H9 (cell line): ENCODE data around the gene GNA15. TPM values are rescaled to one million over a fixed set of nuclear protein-coding genes. Genes with fewer than 3 reads are reported as not detected.

Experiments used
- DNase-seq: peaks from one replicate; pipeline ENCODE4 v3.0.0-alpha.2; 2017
- H2AFZ ChIP-seq: one replicate; pipeline ENCODE4 v1.6.1; 2013; ENCODE audit warnings: mild to moderate bottlenecking, low read length, control low read depth, moderate library complexity
- H2AK5ac ChIP-seq: 2 replicates; pipeline ENCODE4 v1.6.1; 2013; ENCODE audit warnings: low read length, control low read depth, mixed read lengths; ENCODE audit not compliant: insufficient read length
- H2BK120ac ChIP-seq: one replicate; pipeline ENCODE4 v1.6.1; 2013; ENCODE audit warnings: low read depth, mild to moderate bottlenecking, low read length, control low read depth, inconsistent platforms; ENCODE audit not compliant: poor library complexity, severe bottlenecking
- H2BK12ac ChIP-seq: 2 replicates; pipeline ENCODE4 v1.6.1; 2013; ENCODE audit warnings: low read length, control low read depth, mixed read lengths, low read depth; ENCODE audit not compliant: insufficient read length
- H2BK15ac ChIP-seq: 2 replicates; pipeline ENCODE4 v1.6.1; 2013; ENCODE audit warnings: low read depth, low read length, control low read depth
- H2BK20ac ChIP-seq: one replicate; pipeline ENCODE4 v1.6.1; 2013; ENCODE audit warnings: low read depth, mild to moderate bottlenecking, low read length, control low read depth, inconsistent platforms; ENCODE audit not compliant: poor library complexity, severe bottlenecking
- H2BK5ac ChIP-seq: 2 replicates; pipeline ENCODE4 v1.6.1; 2013; ENCODE audit warnings: low read length, control low read depth, mixed read lengths; ENCODE audit not compliant: insufficient read length
- H3K14ac ChIP-seq: 2 replicates; pipeline ENCODE4 v1.6.1; 2013; ENCODE audit warnings: low read length, control low read depth; ENCODE audit not compliant: insufficient read depth
- H3K18ac ChIP-seq: 2 replicates; pipeline ENCODE4 v1.6.1; 2013; ENCODE audit warnings: low read depth, mild to moderate bottlenecking, mixed read lengths, low read length, control low read depth; ENCODE audit not compliant: insufficient read length
- H3K23ac ChIP-seq: 2 replicates; pipeline ENCODE4 v1.6.1; 2013; ENCODE audit warnings: low read length, control low read depth, mixed read lengths, low read depth; ENCODE audit not compliant: insufficient read length
- H3K23me2 ChIP-seq: 2 replicates; pipeline ENCODE4 v1.6.1; 2013; ENCODE audit warnings: low read depth, mild to moderate bottlenecking, mixed read lengths, low read length, control low read depth; ENCODE audit not compliant: insufficient read length, poor library complexity, severe bottlenecking
- H3K27ac ChIP-seq: 2 replicates; pipeline ENCODE4 v1.5.1; 2013; ENCODE audit warnings: low read length, control low read depth, mixed read lengths, low read depth; ENCODE audit not compliant: insufficient read length
- H3K27me3 ChIP-seq: 2 replicates; pipeline ENCODE4 v1.6.1; 2013; ENCODE audit warnings: low read length, control low read depth, inconsistent platforms; ENCODE audit not compliant: insufficient read depth
- H3K4ac ChIP-seq: 2 replicates; pipeline ENCODE4 v1.6.1; 2013; ENCODE audit warnings: low read depth, mild to moderate bottlenecking, control low read depth, inconsistent platforms, low read length, moderate library complexity
- H3K4me1 ChIP-seq: 2 replicates; pipeline ENCODE4 v1.6.1; 2013; ENCODE audit warnings: low read length, control low read depth, inconsistent platforms; ENCODE audit not compliant: insufficient read depth
- H3K4me2 ChIP-seq: 2 replicates; pipeline ENCODE4 v1.6.1; 2013; ENCODE audit warnings: low read length, control low read depth, mixed read lengths; ENCODE audit not compliant: insufficient read length, insufficient read depth
- H3K56ac ChIP-seq: 2 replicates; pipeline ENCODE4 v1.6.1; 2013; ENCODE audit warnings: low read depth, mild to moderate bottlenecking, mixed read lengths, low read length, control low read depth; ENCODE audit not compliant: insufficient read length
- H3K79me1 ChIP-seq: 2 replicates; pipeline ENCODE4 v1.6.1; 2013; ENCODE audit warnings: low read depth, mild to moderate bottlenecking, moderate library complexity, low read length, control low read depth, inconsistent platforms; ENCODE audit not compliant: insufficient read depth, poor library complexity, severe bottlenecking
- H3K79me2 ChIP-seq: 2 replicates; pipeline ENCODE4 v1.6.1; 2013; ENCODE audit warnings: low read length, control low read depth, inconsistent platforms; ENCODE audit not compliant: insufficient read depth
- H3K9ac ChIP-seq: 2 replicates; pipeline ENCODE4 v1.6.1; 2013; ENCODE audit warnings: low read length, control low read depth, mixed read lengths; ENCODE audit not compliant: insufficient read length; ENCODE audit errors: extremely low read depth
- H3K9me3 ChIP-seq: one replicate; pipeline ENCODE4 v1.6.1; 2013; ENCODE audit warnings: low read depth, low read length, inconsistent platforms; ENCODE audit not compliant: control insufficient read depth
- H3T11ph ChIP-seq: one replicate; pipeline ENCODE4 v1.6.1; 2013; ENCODE audit warnings: mild to moderate bottlenecking, low read length, control low read depth, inconsistent platforms
- H4K20me1 ChIP-seq: one replicate; pipeline ENCODE4 v1.6.1; 2013; ENCODE audit not compliant: control insufficient read depth, insufficient read length, insufficient read depth
- H4K5ac ChIP-seq: 2 replicates; pipeline ENCODE4 v1.6.1; 2013; ENCODE audit warnings: low read depth, mild to moderate bottlenecking, mixed read lengths, low read length, control low read depth; ENCODE audit not compliant: insufficient read length
- H4K8ac ChIP-seq: replicated peaks from 2 replicates; pipeline ENCODE4 v1.6.1; 2013; ENCODE audit warnings: low read length, control low read depth, mixed read lengths, low read depth; ENCODE audit not compliant: insufficient read length
- H4K91ac ChIP-seq: 2 replicates; pipeline ENCODE4 v1.6.1; 2013; ENCODE audit warnings: low read depth, mild to moderate bottlenecking, moderate library complexity, mixed read lengths, low read length, control low read depth; ENCODE audit not compliant: insufficient read length
- H3K27ac Mint-ChIP-seq, 3 experiments: 2 replicates in 2 of 3; 3 replicates in 1 of 3; pipeline ENCODE4 v1.8.0; 2020 to 2021; ENCODE audit warnings: mixed read lengths in 3 of 3, mild to moderate bottlenecking in 1 of 3, moderate library complexity in 1 of 3
- H3K27me3 Mint-ChIP-seq: 2 replicates; pipeline ENCODE4 v1.8.0; 2021; ENCODE audit warnings: low read depth, mild to moderate bottlenecking, moderate library complexity, mixed read lengths
- H3K36me3 Mint-ChIP-seq, 3 experiments: 2 replicates in 2 of 3; 3 replicates in 1 of 3; pipeline ENCODE4 v1.8.0; 2020 to 2021; ENCODE audit warnings: low read depth in 3 of 3, mixed read lengths in 3 of 3; ENCODE audit not compliant: insufficient read depth in 1 of 3
- H3K4me1 Mint-ChIP-seq, 2 experiments: 2 replicates each; pipeline ENCODE4 v1.8.0; 2020; ENCODE audit warnings: mixed read lengths in 2 of 2
- H3K4me3 Mint-ChIP-seq, 2 experiments: 2 replicates in 1 of 2; 3 replicates in 1 of 2; pipeline ENCODE4 v1.8.0; 2020 to 2021; ENCODE audit warnings: mild to moderate bottlenecking in 2 of 2, mixed read lengths in 2 of 2, moderate library complexity in 1 of 2
- H3K9me3 Mint-ChIP-seq, 2 experiments: 2 replicates in 1 of 2; 3 replicates in 1 of 2; pipeline ENCODE4 v1.8.0; 2020; ENCODE audit warnings: mild to moderate bottlenecking in 2 of 2, mixed read lengths in 2 of 2, moderate library complexity in 1 of 2
- CTCF ChIP-seq: fragments of 200-600 bp; sonication (generic); conservative IDR thresholded peaks from 3 replicates; pipeline ENCODE4 v1.8.0; 2021; ENCODE audit warnings: antibody characterized with exemption, mild to moderate bottlenecking
- WGBS: extraction: QIAGEN DNeasy Blood & Tissue Kit; methylation state at CpG from one replicate; pipeline ENCODE4 v1.1.7; 2013; ENCODE audit warnings: missing lambda C conversion rate, low lambda C conversion rate, mixed read lengths; ENCODE audit not compliant: insufficient read length; ENCODE audit errors: extremely low coverage; 5-methylcytosine and 5-hydroxymethylcytosine counted together
- total RNA-seq: library from RNA; stranded (reverse); gene quantifications from 2 replicates; pipeline ENCODE4 v1.2.1, GENCODE V29; 2021

GNA15 gene
- total RNA-seq, 1 experiment from 2014 or later = not detected

- no peaks in the 10 kb centered on the region for H3K23me2 ChIP-seq
- Mint-ChIP-seq H3K27me3 (no peaks in the 10 kb centered on the region), H3K36me3 (peaks cover 6 to 27% (median 23%) of the 10 kb centered on the region in 3 experiments; a peak in 6 of 7 replicates), H3K4me3 (no peak overlapping the region), H3K4me1 (peaks cover 0 to 6% of the 10 kb centered on the region in 2 experiments; a peak in 1 of 4 replicates), H3K27ac (no peak overlapping the region), H3K9me3 (no peaks in the 10 kb centered on the region)
- peaks cover 8% of the 10 kb centered on the region; the same call in 1 of the 2 replicates for H3K79me2 ChIP-seq
- H2AFZ ChIP-seq = no peak overlapping the region
- H2BK5ac ChIP-seq = no peak overlapping the region
- no peak overlapping the region for H3K27ac ChIP-seq
- no peak overlapping the region for H4K91ac ChIP-seq
- H2BK12ac ChIP-seq = no peak overlapping the region
- H4K20me1 ChIP-seq = no peaks in the 10 kb centered on the region
- no peak overlapping the region for H3T11ph ChIP-seq
- no peak for TF ChIP-seq CTCF
- no peak overlapping the region for H3K56ac ChIP-seq
- no peak overlapping the region for H4K8ac ChIP-seq
- H3K18ac ChIP-seq = no peak overlapping the region
- no peaks in the 10 kb centered on the region for H3K9me3 ChIP-seq
- no peaks in the 10 kb centered on the region for H3K4me1 ChIP-seq
- no peak overlapping the region for H2AK5ac ChIP-seq
- no peak overlapping the region for H3K14ac ChIP-seq
- no peak for DNase-seq
- no peak overlapping the region for H3K4me2 ChIP-seq
- no peaks in the 10 kb centered on the region for H3K27me3 ChIP-seq
- H2BK15ac ChIP-seq = no peak overlapping the region
- H4K5ac ChIP-seq = no peak overlapping the region
- H2BK120ac ChIP-seq = no peak overlapping the region
- no peak overlapping the region for H3K23ac ChIP-seq
- no peak overlapping the region for H3K9ac ChIP-seq
- H3K4ac ChIP-seq = no peak overlapping the region
- WGBS = no CpG with 5 or more reads among the region's 40 CpGs
- H2BK20ac ChIP-seq = no peak overlapping the region
- H3K79me1 ChIP-seq = peaks cover 13% of the 10 kb centered on the region
Observed at GRCh38 chr19:3193256-3194105, 57.6 kb downstream of the GNA15 start.
